ENCODE data around the gene OR4D1. TPM values are rescaled to one million over a fixed set of nuclear protein-coding genes. Genes with fewer than 3 reads are reported as not detected.

The OR4D1 gene
- total and polyA plus RNA-seq, 4 donors: under 0.01 TPM; not detected in 3

- TF ChIP-seq MAX (IDR thresholded peaks at IDR 0.05): no peak
- no peak for TF ChIP-seq TAF1 (conservative IDR thresholded peaks at IDR 0.05)
- no peak for TF ChIP-seq EGR1 (IDR thresholded peaks at IDR 0.05; ENCODE audit: low read depth in 2 of 2)
- no peak for TF ChIP-seq SP1 (IDR thresholded peaks at IDR 0.05)
- no peak for TF ChIP-seq JUND (IDR thresholded peaks at IDR 0.05)
- no peak for TF ChIP-seq NR2F2 (IDR thresholded peaks at IDR 0.05)
- TF ChIP-seq HNF4G (IDR thresholded peaks at IDR 0.05): no peak
- TF ChIP-seq YY1 (IDR thresholded peaks at IDR 0.05): no peak
- no peak for TF ChIP-seq GABPA (IDR thresholded peaks at IDR 0.05 in 1 of 2, conservative IDR thresholded peaks at IDR 0.05 in 1 of 2)
- TF ChIP-seq FOXA1 (IDR thresholded peaks at IDR 0.05): no peak
- no peak for TF ChIP-seq HNF4A (conservative IDR thresholded peaks at IDR 0.05)
These were observed 45.6 kb downstream of the OR4D1 start (continued) for GRCh38 chr17:58193641-58194255.

GRCh38 chr17:58195518-58196123 is 47.4 kb downstream of the OR4D1 start:
- H3K4me3 ChIP-seq (ENCODE audit: low read depth in 1 of 3, low read length in 3 of 3): no peak overlapping the region
- no peak overlapping the region for H3K27ac ChIP-seq (ENCODE audit: low read depth in 1 of 2, low read length in 2 of 2)
- no peak for TF ChIP-seq MAX (IDR thresholded peaks at IDR 0.05)
- TF ChIP-seq FOXA1 (IDR thresholded peaks at IDR 0.05): no peak
- no peak for TF ChIP-seq CTCF (IDR thresholded peaks at IDR 0.05; ENCODE audit: low read depth, low read length, missing input control)
- no peak for TF ChIP-seq ATF3 (IDR thresholded peaks at IDR 0.05)
- H3K9me3 ChIP-seq (ENCODE audit: control insufficient read depth in 4 of 4, low read length in 3 of 4): no peaks in the 10 kb centered on the region
- H3K9ac ChIP-seq (ENCODE audit: low read depth in 1 of 2, low read length in 2 of 2): no peak overlapping the region
- peaks cover 0 to 8% (median 0%) of the 10 kb centered on the region in 4 donors for H3K27me3 ChIP-seq (ENCODE audit: control insufficient read depth in 4 of 4, insufficient read depth in 4 of 4, low read length in 3 of 4)
- H3K4me1 ChIP-seq (ENCODE audit: control insufficient read depth in 4 of 4, insufficient read depth in 4 of 4, low read length in 3 of 4): no peaks in the 10 kb centered on the region
- no peak for DNase-seq (ENCODE audit: low spot score)
- no peaks in the 10 kb centered on the region for H3K36me3 ChIP-seq (ENCODE audit: control insufficient read depth in 4 of 4, insufficient read depth in 3 of 4, low read depth in 1 of 4, low read length in 3 of 4)
- 84% methylated on average over 5 of the region's 5 CpGs for WGBS

GRCh38 chr17:58196610-58197009 is 48.4 kb downstream of the OR4D1 start:
- no peak for TF ChIP-seq RXRA (IDR thresholded peaks at IDR 0.05)
- TF ChIP-seq NR2F2 (IDR thresholded peaks at IDR 0.05): no peak
- Histone ChIP-seq H3K27ac (ENCODE audit: low read depth in 1 of 2, low read length in 2 of 2) (no peak overlapping the region), H3K9me3 (ENCODE audit: control insufficient read depth in 4 of 4, low read length in 3 of 4) (no peaks in the 10 kb centered on the region), H3K4me1 (ENCODE audit: control insufficient read depth in 4 of 4, insufficient read depth in 4 of 4, low read length in 3 of 4) (no peaks in the 10 kb centered on the region), H3K36me3 (ENCODE audit: control insufficient read depth in 4 of 4, insufficient read depth in 3 of 4, low read depth in 1 of 4, low read length in 3 of 4) (no peaks in the 10 kb centered on the region), H3K27me3 (ENCODE audit: control insufficient read depth in 4 of 4, insufficient read depth in 4 of 4, low read length in 3 of 4) (peaks cover 0 to 8% (median 0%) of the 10 kb centered on the region in 4 donors), H3K4me3 (ENCODE audit: low read depth in 1 of 3, low read length in 3 of 3) (no peak overlapping the region), H3K9ac (ENCODE audit: low read depth in 1 of 2, low read length in 2 of 2) (no peak overlapping the region)
- no peak for DNase-seq (ENCODE audit: low spot score)
- 82% methylated on average over 7 of the region's 7 CpGs for WGBS

All from liver (tissue), 9 donors.